Measurements from ENCODE around the gene KLC1.

DNA sequence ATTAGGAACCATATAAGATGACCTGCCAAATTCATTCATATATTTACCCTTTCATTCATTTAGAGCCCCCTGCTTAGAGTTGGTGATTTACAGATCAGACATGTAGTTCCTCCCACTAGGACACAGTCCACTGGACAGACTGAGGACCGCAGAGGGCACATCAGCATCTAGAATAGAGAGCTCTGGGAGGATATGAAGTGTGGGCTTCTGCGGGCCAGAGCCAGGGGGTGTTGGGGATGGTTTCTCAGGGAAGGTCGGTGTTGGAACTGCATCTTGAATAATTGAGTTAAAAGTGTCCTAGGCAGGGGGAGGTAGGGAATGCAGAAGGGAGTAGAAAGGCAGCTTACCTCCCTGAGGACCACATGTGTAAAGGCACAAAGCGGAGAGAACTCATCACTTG is 42.9 kb downstream of the KLC1 start:
- TF ChIP-seq, protein P1, sequence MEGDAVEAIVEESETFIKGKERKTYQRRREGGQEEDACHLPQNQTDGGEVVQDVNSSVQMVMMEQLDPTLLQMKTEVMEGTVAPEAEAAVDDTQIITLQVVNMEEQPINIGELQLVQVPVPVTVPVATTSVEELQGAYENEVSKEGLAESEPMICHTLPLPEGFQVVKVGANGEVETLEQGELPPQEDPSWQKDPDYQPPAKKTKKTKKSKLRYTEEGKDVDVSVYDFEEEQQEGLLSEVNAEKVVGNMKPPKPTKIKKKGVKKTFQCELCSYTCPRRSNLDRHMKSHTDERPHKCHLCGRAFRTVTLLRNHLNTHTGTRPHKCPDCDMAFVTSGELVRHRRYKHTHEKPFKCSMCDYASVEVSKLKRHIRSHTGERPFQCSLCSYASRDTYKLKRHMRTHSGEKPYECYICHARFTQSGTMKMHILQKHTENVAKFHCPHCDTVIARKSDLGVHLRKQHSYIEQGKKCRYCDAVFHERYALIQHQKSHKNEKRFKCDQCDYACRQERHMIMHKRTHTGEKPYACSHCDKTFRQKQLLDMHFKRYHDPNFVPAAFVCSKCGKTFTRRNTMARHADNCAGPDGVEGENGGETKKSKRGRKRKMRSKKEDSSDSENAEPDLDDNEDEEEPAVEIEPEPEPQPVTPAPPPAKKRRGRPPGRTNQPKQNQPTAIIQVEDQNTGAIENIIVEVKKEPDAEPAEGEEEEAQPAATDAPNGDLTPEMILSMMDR (IDR thresholded peaks at IDR 0.05) = no peak
- no peak for TF ChIP-seq EP300 (IDR thresholded peaks at IDR 0.05)
- TF ChIP-seq POLR2AphosphoS5 (IDR thresholded peaks at IDR 0.05) = no peak
